Mesangial cell (primary cell): Measurements from ENCODE around the gene SNX8. TPM values are rescaled to one million over a fixed set of nuclear protein-coding genes. Genes with fewer than 3 reads are reported as not detected.

Experiments
- total RNA-seq: library from RNA; depleted of rRNA; stranded (reverse); fragments of >200 nt; gene quantifications from 2 replicates; pipeline ENCODE4 v1.2.3, GENCODE V29; 2015

The SNX8 gene
- 28.7 and 31.8 TPM in 2 replicates for total RNA-seq

GRCh38 chr7:2314209-2314955 lies at the start of gene SNX8:
Gene SNX8, minus strand, starts transcription at chr7:2314441. Its CDS starts 20 bp downstream, at chr7:2314421.

GRCh38 chr7:2354186-2354938 lies 40.1 kb upstream of the SNX8 start, which contains the start of gene EIF3B:
Gene EIF3B, plus strand, starts transcription at chr7:2354827. Its CDS starts 95 bp downstream, at chr7:2354922.

GRCh38 chr7:2241580-2242540 lies 72.4 kb downstream of the SNX8 start, which contains the start of the genes MRM2 and NUDT1:
Gene MRM2, minus strand, starts transcription at chr7:2242205. Its CDS starts 36 bp downstream, at chr7:2242169.
Gene NUDT1, plus strand, starts transcription at chr7:2242226. Its CDS starts 2,349 bp downstream, at chr7:2244575.

GRCh38 chr7:2232766-2233520 lies 81.3 kb downstream of the SNX8 start, which contains the start of gene MAD1L1:
Gene MAD1L1, minus strand, starts transcription at chr7:2232945. Its CDS starts 2,812 bp downstream, at chr7:2230133.

Other genes with a start within 250 kb of the SNX8 start
- gene MAD1L1, start 81.5 kb downstream of the SNX8 start, total RNA-seq = 56.1 and 67.3 TPM in 2 replicates
- gene MRM2, start 72.2 kb downstream of the SNX8 start, total RNA-seq = 12.9 and 18.1 TPM in 2 replicates
- 12.3 and 44.8 TPM in 2 replicates for gene NUDT1, start 72.2 kb downstream of the SNX8 start, total RNA-seq
- gene EIF3B, start 40.4 kb upstream of the SNX8 start, total RNA-seq = 107 and 154 TPM in 2 replicates
- 9.9 and 19.4 TPM in 2 replicates for gene CHST12, start 89.2 kb upstream of the SNX8 start, total RNA-seq
- not detected in 2 replicates for gene GRIFIN, start 162.0 kb upstream of the SNX8 start, total RNA-seq
- gene LFNG, start 205.3 kb upstream of the SNX8 start, total RNA-seq = 67.5 and 97.7 TPM in 2 replicates
- gene BRAT1, start 241.1 kb upstream of the SNX8 start, total RNA-seq = 54.3 and 61.1 TPM in 2 replicates
- 8.0 and 15.0 TPM in 2 replicates for gene IQCE, start 244.5 kb upstream of the SNX8 start, total RNA-seq